GM19238 (cell line): Measurements from ENCODE around the gene TBCCD1.
"Not testable (repeated sequence)": the region's sequence is repeated elsewhere in the genome, so short reads cannot be mapped to it uniquely, and the experiment has no call there.

Experiments
- DNase-seq: peaks from one replicate; pipeline ENCODE4 v3.0.0; 2011; ENCODE audit warnings: low spot score; ENCODE audit not compliant: insufficient read length

TBCCD1 gene

GRCh38 chr3:186552408-186553031, 14.6 kb downstream of the TBCCD1 start:
- DNase-seq = no peak

DNA sequence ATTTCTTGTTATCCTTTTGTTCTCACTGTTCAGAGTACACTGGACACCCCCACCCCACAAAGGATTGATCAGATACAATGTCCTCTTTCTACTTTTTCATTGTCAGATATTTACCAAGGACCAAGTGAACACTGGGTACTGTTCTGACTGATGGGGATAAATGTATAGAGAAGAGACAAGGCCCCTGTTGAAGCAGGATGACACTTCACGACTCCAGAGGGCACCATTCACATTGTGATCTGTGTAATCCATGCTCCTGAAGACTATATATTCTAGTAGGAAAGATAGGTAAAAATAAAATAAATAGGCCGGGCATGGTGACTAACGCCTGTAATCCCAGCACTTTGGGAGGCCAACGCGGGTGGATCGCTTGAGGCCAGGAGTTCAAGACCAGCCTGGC, 15.8 kb downstream of the TBCCD1 start:
- no peak for DNase-seq

DNA sequence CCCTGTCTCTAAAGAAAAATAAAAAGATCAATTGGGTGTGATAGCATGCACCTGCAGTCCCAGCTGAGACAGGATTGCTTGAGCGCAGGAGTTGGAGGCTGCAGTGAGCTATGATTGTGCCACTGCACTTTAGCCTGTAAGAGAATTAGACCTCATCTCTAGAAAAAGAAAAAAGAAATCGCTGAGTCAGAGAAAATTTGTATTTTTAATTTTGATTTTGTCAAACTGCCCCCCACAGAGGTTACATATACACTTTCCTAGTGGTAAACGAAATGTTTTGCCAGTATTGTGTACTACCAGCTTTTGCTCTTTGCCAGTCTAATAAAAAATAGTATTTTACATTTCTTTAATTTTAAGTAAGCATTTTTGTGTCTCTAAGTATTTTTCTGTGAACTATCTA, 17.6 kb downstream of the TBCCD1 start:
- DNase-seq = no peak

GRCh38 chr3:186544281-186544680, 22.9 kb downstream of the TBCCD1 start, which contains the start of gene CRYGS:
Gene CRYGS (minus strand): TSS chr3:186544380. CDS start chr3:186544326, 54 bp downstream.
- no peak for DNase-seq

DNA sequence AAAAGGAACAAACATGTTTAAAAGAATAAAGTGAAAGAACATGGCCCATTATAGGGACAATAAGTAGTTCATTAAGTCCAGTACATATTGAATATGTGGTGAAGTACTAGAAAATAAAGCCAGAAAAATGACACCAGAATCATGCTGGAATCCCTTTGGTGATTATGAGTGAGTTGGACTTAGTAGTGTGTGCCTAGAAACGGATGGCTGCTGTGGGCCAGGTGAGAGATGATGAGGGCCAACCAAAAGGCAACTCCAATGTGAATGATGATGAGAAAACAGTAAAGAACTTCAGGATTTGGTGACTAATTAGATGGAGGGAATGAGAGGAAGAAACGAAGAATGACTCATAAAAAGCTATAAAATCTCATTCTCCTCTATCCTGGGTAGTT, 26.3 kb downstream of the TBCCD1 start:
- no peak for DNase-seq

DNA sequence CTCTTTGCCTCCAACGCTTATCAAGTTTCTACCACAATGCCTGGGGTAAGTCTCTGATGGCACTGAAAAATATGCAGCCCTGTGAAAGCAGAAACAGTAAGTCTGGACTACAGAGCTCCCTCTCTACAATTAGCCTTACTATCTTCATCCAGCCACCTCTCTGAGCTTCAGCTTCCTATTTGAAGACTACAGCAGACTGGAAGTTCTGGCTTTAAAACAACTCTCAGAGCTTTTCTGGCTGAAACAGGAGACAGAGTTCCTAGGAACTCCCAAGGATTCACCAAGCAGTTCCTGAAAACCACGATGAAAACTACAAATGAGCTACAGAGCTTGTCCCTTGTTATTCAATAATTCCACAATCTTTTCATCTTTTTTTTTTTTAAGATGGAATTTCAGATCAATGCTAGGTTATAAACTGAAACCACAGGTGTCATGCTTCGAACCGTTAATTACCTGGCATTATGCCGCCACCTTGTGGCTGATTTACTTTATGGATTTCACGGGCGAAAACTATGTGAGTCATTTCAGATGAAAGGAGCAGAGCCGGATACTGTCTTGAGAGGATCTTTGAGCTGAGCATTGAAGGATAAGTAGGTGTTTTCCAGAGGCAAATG, 26.8 kb downstream of the TBCCD1 start:
- DNase-seq = no peak

DNA sequence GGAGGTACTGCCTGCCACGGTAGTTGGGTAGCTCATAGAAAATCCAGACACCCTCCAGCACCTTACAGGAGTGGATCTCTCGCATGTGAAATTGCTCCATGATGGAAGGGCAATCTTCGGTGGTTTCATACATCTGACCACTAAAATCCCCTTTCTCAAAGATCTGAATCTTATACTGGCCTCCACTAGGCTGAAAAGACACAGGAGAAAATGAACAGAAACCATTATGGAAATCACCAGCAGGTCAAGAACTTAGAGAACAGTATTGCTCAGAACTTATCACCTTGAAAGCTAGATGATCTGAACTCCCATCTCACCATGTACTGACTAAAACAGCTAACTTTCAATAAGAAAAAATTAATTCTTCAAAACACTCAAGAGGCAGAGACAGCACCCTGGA, 28.4 kb downstream of the TBCCD1 start:
- DNase-seq = no peak

GRCh38 chr3:186536883-186537844, 30.0 kb downstream of the TBCCD1 start:
- no peak for DNase-seq

DNA sequence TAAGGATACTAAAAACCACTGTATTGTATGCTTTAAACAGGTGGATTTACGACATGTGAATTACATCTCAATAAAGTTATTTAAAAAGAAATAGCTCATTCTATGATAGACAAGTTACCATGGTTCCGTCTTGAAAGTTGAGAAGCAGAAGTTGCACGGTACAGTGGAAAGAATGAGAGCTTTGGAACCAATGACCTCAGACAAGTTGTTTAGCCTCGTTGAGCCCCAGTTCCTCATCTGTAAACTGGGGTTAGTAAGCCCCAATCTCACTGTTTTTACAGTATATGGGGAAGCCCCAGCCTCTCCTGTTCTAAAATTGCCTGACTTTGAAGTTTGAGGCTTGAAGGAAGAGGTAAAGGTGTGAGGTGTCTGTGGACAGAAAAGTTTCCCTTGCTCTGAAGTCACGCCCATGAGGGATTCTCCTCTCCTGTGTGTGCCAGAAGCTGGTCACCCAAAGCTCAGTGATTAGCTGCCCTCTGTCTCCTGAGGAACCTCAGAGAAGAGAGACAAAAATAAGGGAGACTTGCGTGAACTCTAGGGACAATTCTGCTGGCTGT, 32.9 kb downstream of the TBCCD1 start:
- no peak for DNase-seq

- DNase-seq = no peak
Observed at GRCh38 chr3:186532598-186533072, 34.5 kb downstream of the TBCCD1 start.

DNA sequence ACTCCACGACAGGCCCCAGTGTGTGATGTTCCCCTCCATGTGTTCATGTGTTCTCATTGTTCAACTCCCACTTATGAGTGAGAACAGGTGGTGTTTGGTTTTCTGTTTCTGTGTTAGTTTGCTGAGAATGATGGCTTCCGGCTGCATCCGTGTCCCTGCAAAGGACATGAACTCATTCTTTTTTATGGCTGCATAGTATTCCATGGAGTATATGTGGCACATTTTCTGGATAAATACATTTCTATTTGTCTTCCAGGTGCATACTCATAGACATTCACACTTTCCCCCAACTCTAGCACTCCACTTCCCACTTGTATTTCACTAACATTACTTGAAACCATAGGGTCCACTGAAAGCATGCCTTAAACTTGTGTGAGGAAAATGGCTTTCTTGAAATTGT, 35.4 kb downstream of the TBCCD1 start:
- not testable (repeated sequence) for DNase-seq

GRCh38 chr3:186530415-186530814, 36.7 kb downstream of the TBCCD1 start:
- DNase-seq = no peak

DNA sequence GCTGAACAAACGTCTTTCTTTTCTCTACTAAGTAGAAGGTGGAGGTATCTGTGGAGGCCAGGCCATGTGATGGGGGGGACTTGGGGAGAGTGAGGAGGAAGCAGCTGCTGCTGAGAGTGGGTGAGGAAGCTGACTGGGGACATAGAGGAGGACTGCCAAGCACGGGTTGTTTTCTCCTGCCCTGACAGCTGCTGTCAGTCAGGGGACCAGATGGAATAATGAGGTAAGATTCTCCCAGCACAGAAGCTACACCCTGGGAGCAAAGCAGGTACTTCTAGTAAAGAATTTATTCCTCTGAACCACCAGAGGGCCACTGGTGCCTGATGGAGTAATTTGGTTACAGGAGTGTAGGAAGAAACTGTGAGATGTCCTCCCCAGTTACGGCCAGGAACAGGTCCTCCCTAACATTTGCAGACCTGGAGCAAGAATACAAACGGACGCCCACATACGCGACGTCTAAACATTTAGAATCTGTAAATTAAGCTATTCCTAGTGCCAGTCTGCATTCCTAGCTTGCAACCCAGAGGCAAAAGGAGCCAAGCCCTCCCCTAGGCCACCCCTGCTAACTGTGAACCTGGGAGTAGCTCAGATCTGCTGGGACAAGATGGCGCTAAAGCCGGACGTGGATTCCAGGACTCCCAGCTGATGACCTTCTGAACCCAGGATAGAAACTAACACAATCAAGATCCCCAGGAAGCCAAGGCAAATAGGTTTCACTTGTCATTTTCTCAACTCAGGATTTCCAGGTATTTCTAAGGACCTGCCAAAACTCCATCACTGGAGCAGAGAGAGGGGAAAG, 37.7 kb downstream of the TBCCD1 start:
- no peak for DNase-seq

- DNase-seq = no peak
Observed at GRCh38 chr3:186526256-186526606, 40.9 kb downstream of the TBCCD1 start.

GRCh38 chr3:186525369-186526255, 41.5 kb downstream of the TBCCD1 start:
- DNase-seq = no peak

DNA sequence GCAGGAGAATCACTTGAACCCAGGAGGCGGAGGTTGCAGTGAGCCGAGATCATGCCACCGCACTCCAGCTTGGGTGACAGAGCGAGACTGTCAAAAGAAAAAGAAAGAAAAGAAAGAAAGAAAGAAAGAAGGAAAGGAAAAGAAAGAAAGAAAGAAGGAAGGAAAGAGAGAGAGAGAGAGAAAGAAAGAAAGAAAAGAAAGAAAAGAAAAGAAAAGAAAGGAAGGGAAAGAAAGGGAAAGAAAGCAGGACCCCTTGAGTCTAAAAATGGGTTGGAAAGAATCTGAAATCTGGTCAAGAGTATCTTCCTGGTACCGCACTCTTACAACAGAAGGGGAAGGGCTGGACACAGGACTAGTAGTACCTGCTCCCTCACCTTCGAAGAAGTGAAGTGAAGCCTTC, 42.5 kb downstream of the TBCCD1 start:
- no peak for DNase-seq

GRCh38 chr3:186523434-186523833, 43.7 kb downstream of the TBCCD1 start:
- DNase-seq = no peak

- DNase-seq = no peak
Observed at GRCh38 chr3:186523022-186523421, 44.1 kb downstream of the TBCCD1 start.

- DNase-seq = no peak
Observed at GRCh38 chr3:186520957-186521842, 45.9 kb downstream of the TBCCD1 start.
